Measurements from ENCODE around the gene RANBP10.

The RANBP10 gene

GRCh38 chr16:67707790-67708189 is 98.6 kb downstream of the RANBP10 start:
- TF ChIP-seq CTCF (IDR thresholded peaks at IDR 0.05; ENCODE audit: insufficient read depth, missing control alignments) = no peak
- no peak for FAIRE-seq
- DNase-seq (ENCODE audit: insufficient read length, low spot score) = no peak

- TF ChIP-seq CTCF (IDR thresholded peaks at IDR 0.05; ENCODE audit: insufficient read depth, missing control alignments) = no peak
- no peak for FAIRE-seq
- DNase-seq (ENCODE audit: insufficient read length, low spot score) = no peak
Observed at GRCh38 chr16:67707210-67707609, 99.2 kb downstream of the RANBP10 start.

- FAIRE-seq (no peak), DNase-seq (ENCODE audit: insufficient read length, low spot score) (no peak)
- TF ChIP-seq CTCF (IDR thresholded peaks at IDR 0.05; ENCODE audit: insufficient read depth, missing control alignments) = no peak
Observed at GRCh38 chr16:67704110-67704509, 102.2 kb downstream of the RANBP10 start.

- TF ChIP-seq CTCF (IDR thresholded peaks at IDR 0.05; ENCODE audit: insufficient read depth, missing control alignments) = no peak
- FAIRE-seq (no peak), DNase-seq (ENCODE audit: insufficient read length, low spot score) (no peak)
Observed at GRCh38 chr16:67703626-67704025, 102.7 kb downstream of the RANBP10 start.

GRCh38 chr16:67702130-67702529 is 104.2 kb downstream of the RANBP10 start:
- FAIRE-seq (no peak), DNase-seq (ENCODE audit: insufficient read length, low spot score) (no peak)
- TF ChIP-seq CTCF (IDR thresholded peaks at IDR 0.05; ENCODE audit: insufficient read depth, missing control alignments) = no peak

GRCh38 chr16:67701420-67701819 is 104.9 kb downstream of the RANBP10 start:
- no peak for TF ChIP-seq CTCF (IDR thresholded peaks at IDR 0.05; ENCODE audit: insufficient read depth, missing control alignments)
- FAIRE-seq (no peak), DNase-seq (ENCODE audit: insufficient read length, low spot score) (no peak)

GRCh38 chr16:67699265-67699664 is 107.1 kb downstream of the RANBP10 start:
- TF ChIP-seq CTCF (IDR thresholded peaks at IDR 0.05; ENCODE audit: insufficient read depth, missing control alignments) = no peak
- FAIRE-seq = no peak
- no peak for DNase-seq (ENCODE audit: insufficient read length, low spot score)
